Activated CD4-positive, alpha-beta T cell treated with anti-CD3 and anti-CD28 coated beads for 36 hours (primary cell): ENCODE results near the gene FA2H. TPM values are rescaled to one million over a fixed set of nuclear protein-coding genes. Genes with fewer than 3 reads are reported as not detected.
"Not testable (repeated sequence)": the region's sequence is repeated elsewhere in the genome, so short reads cannot be mapped to it uniquely, and the experiment has no call there.

Experiments used
- ATAC-seq: fragments of 200-7000 bp; cut with Tn5 transposase; one replicate; pipeline ENCODE4 v1.10.0; 2021; ENCODE audit warnings: mild to moderate bottlenecking, moderate library complexity
- CTCF ChIA-PET: fragments of 350-600 bp; sonication (Branson Sonifier 250); formaldehyde crosslinking; loops from one replicate; lab custom pipeline; 2021; ENCODE audit warnings: antibody characterized with exemption; lab: Charles Lee
- POLR2A ChIA-PET: fragments of 350-600 bp; sonication (Branson Sonifier 250); formaldehyde crosslinking; loops from one replicate; lab custom pipeline; 2021; ENCODE audit warnings: antibody characterized with exemption, inconsistent platforms; lab: Charles Lee
- DNase-seq: peaks from one replicate; pipeline ENCODE4 v3.0.0-alpha.2; 2020
- H3K27ac Mint-ChIP-seq: one replicate; pipeline ENCODE4 v1.8.0; 2021; ENCODE audit warnings: mixed read lengths
- H3K27me3 Mint-ChIP-seq: one replicate; pipeline ENCODE4 v1.8.0; 2021; ENCODE audit warnings: mixed read lengths
- H3K36me3 Mint-ChIP-seq: one replicate; pipeline ENCODE4 v1.8.0; 2021; ENCODE audit warnings: low read depth, mixed read lengths
- H3K4me1 Mint-ChIP-seq: one replicate; pipeline ENCODE4 v1.8.0; 2021; ENCODE audit warnings: mixed read lengths
- H3K4me3 Mint-ChIP-seq: one replicate; pipeline ENCODE4 v1.8.0; 2021; ENCODE audit warnings: mild to moderate bottlenecking, moderate library complexity, mixed read lengths
- H3K9me3 Mint-ChIP-seq: one replicate; pipeline ENCODE4 v1.8.0; 2021; ENCODE audit warnings: low read depth, mixed read lengths
- intact Hi-C, 2 experiments: fragments of 100-400 bp; cut with DNase I in 1 of 2; cut with micrococcal nuclease in 1 of 2; formaldehyde crosslinking; loops; one replicate each; pipeline versions ENCODE4 v1.14.2 to v1.15.1; 2022 to 2024; cut with DNase I, micrococcal nuclease
- total RNA-seq, 2 experiments: library from RNA; stranded (reverse); gene quantifications; one replicate each; pipeline ENCODE4 v1.2.3, GENCODE V29; 2021

Gene FA2H
- total RNA-seq, 2 experiments from 2014 or later: not detected

DNA sequence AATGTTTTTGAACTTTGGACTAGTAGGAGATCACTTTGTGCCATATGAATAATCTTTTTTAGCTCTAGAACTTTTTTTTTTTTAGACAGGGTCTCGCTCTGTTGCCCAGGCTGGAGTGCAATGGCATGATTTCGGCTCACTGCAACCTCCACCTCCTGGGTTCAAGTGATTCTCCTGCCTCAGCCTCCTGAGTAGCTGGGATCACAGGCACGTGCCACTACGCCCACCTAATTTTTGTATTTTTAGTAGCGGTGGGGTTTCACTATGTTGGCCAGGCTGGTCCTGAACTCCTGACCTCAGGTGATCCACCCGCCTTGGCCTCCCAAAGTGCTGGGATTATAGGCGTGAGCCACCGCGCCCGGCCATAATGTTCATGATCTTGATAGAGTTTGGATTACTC lies 105.7 kb downstream of the FA2H start:
- H3K27ac Mint-ChIP-seq, POLR2A ChIA-PET, H3K27me3 Mint-ChIP-seq, ATAC-seq, intact Hi-C loops, H3K9me3 Mint-ChIP-seq, DNase-seq, H3K4me3 Mint-ChIP-seq: not testable (repeated sequence)
- peaks cover 21% of the 10 kb centered on the region for H3K4me1 Mint-ChIP-seq
- CTCF ChIA-PET: interaction anchor here (0.6 kb wide), 1 partner anchor 316 kb away, joined by 3 read pairs; no protein-coding TSS in a partner anchor
- H3K36me3 Mint-ChIP-seq: peaks cover 38% of the 10 kb centered on the region

DNA sequence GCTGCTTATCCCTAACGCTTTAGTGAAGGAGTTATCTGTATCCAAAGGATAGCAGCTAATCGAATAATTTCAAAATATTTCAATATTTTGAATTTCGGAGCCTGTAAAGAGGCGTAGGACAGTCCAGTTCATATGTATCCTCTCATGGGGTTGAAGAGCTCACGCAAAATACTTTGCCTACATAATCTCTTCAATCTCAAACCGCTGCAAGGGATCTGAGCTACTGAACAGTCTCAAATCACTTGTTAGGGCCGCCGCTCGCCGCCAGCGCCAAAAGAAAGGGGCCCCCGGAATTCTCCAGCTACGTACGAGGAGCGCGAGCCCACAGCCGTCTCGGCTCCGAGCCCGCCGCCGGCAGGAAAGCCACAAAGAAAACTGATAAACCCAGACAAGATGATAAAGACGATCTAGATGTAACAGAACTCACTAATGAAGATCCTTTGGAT lies 107.3 kb downstream of the FA2H start:
- ATAC-seq: peak; percentile 5
- Mint-ChIP-seq H3K27ac (peak overlapping the region; percentile 97), H3K4me1 (peaks cover 37% of the 10 kb centered on the region), H3K27me3 (no peaks in the 10 kb centered on the region), H3K36me3 (peaks cover 45% of the 10 kb centered on the region), H3K4me3 (peak overlapping the region; percentile 83), H3K9me3 (no peaks in the 10 kb centered on the region)
- POLR2A ChIA-PET: interaction anchor here (0.6 to 3.3 kb wide), 10 partner anchors 11 to 579 kb away, joined by 3 to 28 read pairs (median 5); partner anchors contain the start of genes FA2H, GLG1 and MLKL
- intact Hi-C loops: loop anchor here (1.0 to 2.0 kb wide), 5 partner anchors 34 to 980 kb away; partner anchors contain the start of genes GLG1 (in 2 of the 2), KARS1 (in 1 of the 2), MLKL (in 1 of the 2) and TERF2IP (in 1 of the 2)
- CTCF ChIA-PET: interaction anchor here (0.6 to 1.8 kb wide), 11 partner anchors 11 to 370 kb away, joined by 3 to 12 read pairs (median 4); partner anchors contain the start of gene MLKL
- peak; percentile 58 for DNase-seq

GRCh38 chr16:74666425-74667254 lies 108.0 kb downstream of the FA2H start, which contains the start of gene RFWD3:
Gene RFWD3, minus strand, starts transcription at chr16:74666877. Its CDS starts 5,428 bp downstream, at chr16:74661449.
- intact Hi-C loops: loop anchor here (1.0 to 2.0 kb wide), 10 partner anchors 34 to 980 kb away; partner anchors contain the start of genes GLG1 (in 2 of the 2), MLKL (in 2 of the 2), CFDP1 (in 1 of the 2) and KARS1 (in 1 of the 2)
- H3K36me3 Mint-ChIP-seq: peaks cover 41% of the 10 kb centered on the region
- H3K9me3 Mint-ChIP-seq: no peaks in the 10 kb centered on the region
- ATAC-seq (peak; percentile 100), DNase-seq (peak; percentile 98)
- peak within 1 kb of the TSS; percentile 97 for H3K27ac Mint-ChIP-seq
- POLR2A ChIA-PET: interaction anchor here (0.6 to 3.3 kb wide), 12 partner anchors 11 to 579 kb away, joined by 3 to 28 read pairs (median 4); partner anchors contain the start of genes FA2H, GLG1 and MLKL
- peak within 1 kb of the TSS; percentile 83 for H3K4me3 Mint-ChIP-seq
- H3K27me3 Mint-ChIP-seq: no peaks in the 10 kb centered on the region
- peaks cover 42% of the 10 kb centered on the region for H3K4me1 Mint-ChIP-seq
- CTCF ChIA-PET: interaction anchor here (0.6 to 1.8 kb wide), 9 partner anchors 11 to 370 kb away, joined by 3 to 12 read pairs (median 5); partner anchors contain the start of gene MLKL

DNA sequence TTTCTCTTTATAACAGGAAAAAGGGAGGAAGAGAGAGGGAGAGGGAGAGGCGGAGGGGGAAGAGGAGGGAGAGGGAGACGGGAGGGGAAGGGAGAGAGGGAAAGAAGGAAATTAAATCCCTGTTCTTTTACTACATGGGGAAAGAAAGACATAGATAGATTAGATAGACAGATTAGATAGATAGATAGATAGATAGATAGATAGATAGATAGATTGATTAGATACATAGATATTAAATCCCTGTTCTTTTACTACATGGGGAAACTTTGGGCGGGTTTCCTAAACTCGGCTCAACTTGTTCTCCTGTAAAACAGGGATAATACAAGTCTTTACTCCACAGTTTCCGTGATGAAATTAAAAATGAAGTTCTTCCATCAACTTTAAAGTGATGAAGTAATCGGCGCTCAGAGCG lies 108.6 kb downstream of the FA2H start:
- ATAC-seq (no peak), DNase-seq (no peak)
- Mint-ChIP-seq H3K27ac (peak overlapping the region; percentile 97), H3K27me3 (no peaks in the 10 kb centered on the region), H3K4me1 (peaks cover 46% of the 10 kb centered on the region), H3K9me3 (no peaks in the 10 kb centered on the region), H3K4me3 (peak overlapping the region; percentile 83), H3K36me3 (peaks cover 43% of the 10 kb centered on the region)
- ChIA-PET POLR2A (interaction anchor here (0.6 to 3.3 kb wide), 8 partner anchors 10 to 63 kb away, joined by 3 to 28 read pairs (median 5); partner anchors contain the start of genes GLG1 and MLKL), CTCF (interaction anchor here (1.6 to 1.8 kb wide), 2 partner anchors 10 to 34 kb away, joined by 6 to 12 read pairs; partner anchors contain the start of gene MLKL)
- intact Hi-C loops: loop anchor here (1.0 to 2.0 kb wide), 8 partner anchors 34 to 981 kb away; partner anchors contain the start of genes MLKL (in 2 of the 2), CFDP1 (in 1 of the 2), GLG1 (in 1 of the 2) and KARS1 (in 1 of the 2)

Other genes with a start within 250 kb of the FA2H start
- 10 to 100 TPM; 66.3 to 68.3 TPM for gene GLG1, start 167.7 kb downstream of the FA2H start, total RNA-seq
- 100 to 1,000 TPM in 1 of 2 experiments, 10 to 100 TPM in 1; 92.7 to 102 TPM for gene RFWD3, start 107.9 kb downstream of the FA2H start, total RNA-seq
- 10 to 100 TPM; 30.3 TPM for gene MLKL, start 74.0 kb downstream of the FA2H start, total RNA-seq
- 10 to 100 TPM; 69.2 to 91.4 TPM for gene WDR59, start 210.3 kb upstream of the FA2H start, total RNA-seq
- 10 to 100 TPM; 35.2 to 42.9 TPM for gene ZNRF1, start 224.2 kb upstream of the FA2H start, total RNA-seq